ENCODE data around the gene M6PR. TPM values are rescaled to one million over a fixed set of nuclear protein-coding genes. Genes with fewer than 3 reads are reported as not detected.

M6PR gene
- total RNA-seq, 2 experiments from 2014 or later, result 181 to 224 TPM

DNA sequence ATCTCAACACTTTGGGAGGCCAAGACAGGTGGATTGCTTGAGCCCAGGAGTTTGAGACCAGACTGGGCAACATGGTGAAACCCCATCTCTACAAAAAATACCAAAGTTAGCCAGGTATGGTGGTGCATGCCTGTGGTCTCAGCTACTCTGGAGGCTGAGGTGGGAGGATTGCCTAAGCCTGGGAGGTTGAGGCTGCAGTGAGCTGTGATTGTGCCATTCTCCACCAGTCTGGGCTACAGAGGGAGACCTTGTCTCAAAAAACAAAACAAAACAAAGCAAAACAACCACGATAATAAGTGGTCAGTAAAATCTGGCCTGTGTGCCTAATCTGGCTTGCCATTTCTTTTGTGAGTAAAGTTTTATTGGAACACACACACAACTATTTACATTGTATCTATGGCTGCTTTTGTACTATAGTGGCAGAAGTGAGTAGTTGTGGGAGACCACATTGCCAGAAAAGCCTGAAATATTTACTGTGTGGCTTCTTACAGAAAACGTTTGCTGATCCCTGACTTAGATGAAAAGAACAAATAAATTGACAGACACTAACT is 20.5 kb upstream of the M6PR start:
- Mint-ChIP-seq H3K9me3 (peaks cover 26% of the 10 kb centered on the region), H3K36me3 (ENCODE audit: low read depth) (peaks cover 11% of the 10 kb centered on the region), H3K27ac (no peak overlapping the region), H3K4me1 (no peaks in the 10 kb centered on the region), H3K4me3 (no peak overlapping the region), H3K27me3 (no peaks in the 10 kb centered on the region)
- ChIA-PET CTCF (no interaction called here), POLR2A (no interaction called here)
- no peak for DNase-seq

DNA sequence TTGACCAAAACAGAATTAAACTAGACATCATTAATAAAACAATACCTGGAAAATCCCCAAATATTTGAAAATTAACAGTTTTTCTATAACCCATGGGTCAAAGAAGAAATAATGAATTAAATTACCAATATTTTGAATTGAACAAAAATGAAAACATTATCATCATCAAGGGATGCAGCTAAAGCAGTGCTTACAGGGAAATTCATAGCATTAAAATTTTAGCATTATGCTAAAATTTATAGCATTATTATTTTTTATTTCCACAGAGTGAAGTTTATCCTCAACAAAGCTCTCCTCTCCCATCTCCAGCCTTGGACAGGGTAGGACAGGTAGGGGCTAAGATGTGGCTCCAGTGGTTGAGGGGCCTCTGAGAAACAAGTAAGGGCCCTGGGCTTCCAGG is 19.3 kb upstream of the M6PR start:
- Mint-ChIP-seq H3K4me3 (no peak overlapping the region), H3K27ac (no peak overlapping the region), H3K9me3 (peaks cover 29% of the 10 kb centered on the region), H3K27me3 (no peaks in the 10 kb centered on the region), H3K4me1 (no peaks in the 10 kb centered on the region), H3K36me3 (ENCODE audit: low read depth) (peaks cover 15% of the 10 kb centered on the region)
- ChIA-PET POLR2A (no interaction called here), CTCF (no interaction called here)
- DNase-seq, result no peak

DNA sequence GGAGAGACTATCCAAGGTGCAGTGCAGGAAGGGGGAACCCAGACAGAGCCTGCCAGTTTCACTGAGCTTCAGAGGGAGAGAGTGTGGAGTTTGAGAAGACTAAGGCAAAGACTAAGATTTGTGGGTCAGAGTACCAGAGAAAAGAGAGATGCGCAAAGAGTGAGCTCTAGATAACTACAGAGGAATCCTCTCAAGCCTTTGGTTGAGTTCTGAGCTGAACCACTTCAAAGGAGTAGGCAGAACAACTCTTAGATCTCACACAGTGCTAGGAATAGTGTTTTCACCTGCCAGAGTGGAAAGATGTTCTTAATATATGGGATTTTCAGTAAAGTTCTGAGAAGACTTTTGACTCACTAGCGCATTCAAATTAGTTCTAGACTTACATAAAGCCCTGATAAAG is 10.7 kb upstream of the M6PR start:
- POLR2A ChIA-PET, result no interaction called here

DNA sequence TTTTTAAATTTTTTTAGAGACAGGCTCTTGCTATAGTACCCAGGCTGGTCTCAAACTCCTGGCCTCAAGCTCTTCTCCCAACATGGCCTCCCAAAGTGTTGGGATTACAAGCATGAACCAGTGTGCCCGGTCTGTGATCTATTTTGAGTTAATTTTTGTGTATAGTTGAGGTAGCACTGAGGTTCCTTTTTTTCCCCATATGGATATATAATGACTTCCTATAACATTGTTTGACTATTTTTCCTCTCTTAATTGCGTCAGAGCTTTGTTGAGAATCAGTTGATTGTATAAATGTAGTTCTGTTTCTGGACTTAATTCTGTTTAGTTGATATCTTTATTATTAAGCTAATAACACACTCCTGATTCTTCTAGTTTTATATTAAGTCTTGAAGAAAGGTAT is 8.6 kb upstream of the M6PR start:
- Mint-ChIP-seq H3K27me3 (no peaks in the 10 kb centered on the region), H3K27ac (no peak overlapping the region)
- POLR2A ChIA-PET, result no interaction called here

More for the DNA sequence above, 10.7 kb upstream of the M6PR start:
- Mint-ChIP-seq H3K4me1 (peaks cover 13% of the 10 kb centered on the region), H3K9me3 (peaks cover 11% of the 10 kb centered on the region), H3K4me3 (no peak overlapping the region), H3K27me3 (no peaks in the 10 kb centered on the region), H3K36me3 (ENCODE audit: low read depth) (peaks cover 57% of the 10 kb centered on the region), H3K27ac (no peak overlapping the region)
- no peak for DNase-seq
- CTCF ChIA-PET, result no interaction called here

DNA sequence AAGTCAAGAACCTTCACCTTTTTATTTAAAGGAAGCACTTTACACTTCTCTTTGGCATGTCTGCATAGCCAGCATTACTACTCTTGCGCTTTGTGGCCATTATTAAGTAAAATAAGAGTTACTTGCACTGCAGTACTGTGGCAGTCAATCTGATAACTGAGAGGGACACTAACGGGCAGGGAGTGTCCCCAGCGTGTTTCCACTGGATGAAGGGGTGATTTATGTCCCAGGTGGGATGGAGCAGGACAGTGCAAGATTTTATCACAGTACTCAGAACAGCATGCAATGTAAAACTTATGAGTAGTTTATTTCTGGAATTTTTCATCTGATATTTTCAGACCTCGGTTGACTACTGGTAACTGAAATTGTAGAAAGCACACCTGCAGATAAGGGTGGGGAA is 8.1 kb upstream of the M6PR start:
- Mint-ChIP-seq H3K4me3 (no peak overlapping the region), H3K4me1 (peaks cover 35% of the 10 kb centered on the region)

More for the DNA sequence above, 8.6 kb upstream of the M6PR start:
- Mint-ChIP-seq H3K36me3 (ENCODE audit: low read depth) (peaks cover 64% of the 10 kb centered on the region), H3K9me3 (peaks cover 18% of the 10 kb centered on the region), H3K4me3 (no peak overlapping the region), H3K4me1 (peaks cover 30% of the 10 kb centered on the region)
- CTCF ChIA-PET, result no interaction called here
- no peak for DNase-seq

DNA sequence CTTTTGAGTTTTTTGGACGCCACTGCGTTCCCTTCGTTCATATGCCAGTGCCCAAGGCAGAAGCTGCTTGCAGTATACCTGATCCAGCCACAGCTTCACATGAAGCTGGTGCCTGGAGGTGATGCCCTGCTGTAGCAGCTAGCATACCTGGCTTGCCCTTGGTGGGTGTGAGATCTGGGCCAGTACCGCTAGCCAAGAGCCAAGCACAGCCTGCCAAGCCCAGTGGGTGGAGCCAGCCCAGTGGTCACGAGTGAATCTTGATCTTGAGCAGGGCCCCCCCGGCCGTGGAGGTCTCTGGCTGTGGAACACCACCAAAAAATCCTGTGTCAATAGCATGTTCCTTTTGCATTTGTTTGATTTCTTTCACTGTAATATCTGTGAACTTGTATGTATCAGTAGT is 7.3 kb upstream of the M6PR start:
- Mint-ChIP-seq H3K27ac (no peak overlapping the region), H3K4me3 (no peak overlapping the region), H3K9me3 (peaks cover 19% of the 10 kb centered on the region), H3K27me3 (no peaks in the 10 kb centered on the region), H3K4me1 (peaks cover 42% of the 10 kb centered on the region), H3K36me3 (ENCODE audit: low read depth) (peaks cover 63% of the 10 kb centered on the region)
- no peak for DNase-seq
- ChIA-PET POLR2A (no interaction called here), CTCF (interaction anchor here (0.9 kb wide), 1 partner anchor 9 kb away, joined by 3 read pairs; no protein-coding TSS in a partner anchor)

More for the DNA sequence above, 8.1 kb upstream of the M6PR start:
- H3K27ac Mint-ChIP-seq, result no peak overlapping the region
- ChIA-PET POLR2A (no interaction called here), CTCF (no interaction called here)
- H3K36me3 Mint-ChIP-seq (ENCODE audit: low read depth), result peaks cover 65% of the 10 kb centered on the region
- no peaks in the 10 kb centered on the region for H3K27me3 Mint-ChIP-seq
- H3K9me3 Mint-ChIP-seq, result peaks cover 22% of the 10 kb centered on the region
- DNase-seq, result no peak

DNA sequence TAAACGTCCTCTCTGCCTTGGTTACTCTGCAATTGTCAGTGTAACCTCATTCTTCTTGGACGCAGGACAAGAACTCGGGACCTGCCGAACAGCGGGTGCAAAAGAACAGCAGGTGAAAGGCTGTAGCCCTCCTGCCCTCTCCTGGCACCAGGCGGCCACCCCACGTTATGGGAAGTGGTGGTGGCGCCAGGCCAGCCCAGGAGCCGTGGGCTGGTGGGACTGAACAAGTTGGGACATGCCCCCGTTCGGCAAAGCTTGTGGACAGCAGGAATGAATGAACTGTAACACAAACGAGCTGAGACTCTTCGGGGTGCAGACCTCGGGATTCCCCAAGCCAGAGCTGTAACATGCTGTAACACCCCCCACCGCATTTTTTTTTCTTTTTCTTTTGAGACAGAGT is 6.6 kb upstream of the M6PR start:
- Mint-ChIP-seq H3K27me3 (no peaks in the 10 kb centered on the region), H3K4me3 (no peak overlapping the region), H3K27ac (no peak overlapping the region), H3K36me3 (ENCODE audit: low read depth) (peaks cover 62% of the 10 kb centered on the region), H3K9me3 (peaks cover 19% of the 10 kb centered on the region), H3K4me1 (peaks cover 47% of the 10 kb centered on the region)
- ChIA-PET CTCF (interaction anchor here (0.9 kb wide), 1 partner anchor 8 kb away, joined by 3 read pairs; no protein-coding TSS in a partner anchor), POLR2A (interaction anchor here (0.6 kb wide), 1 partner anchor 314 kb away, joined by 3 read pairs; no protein-coding TSS in a partner anchor)
- DNase-seq, result no peak

DNA sequence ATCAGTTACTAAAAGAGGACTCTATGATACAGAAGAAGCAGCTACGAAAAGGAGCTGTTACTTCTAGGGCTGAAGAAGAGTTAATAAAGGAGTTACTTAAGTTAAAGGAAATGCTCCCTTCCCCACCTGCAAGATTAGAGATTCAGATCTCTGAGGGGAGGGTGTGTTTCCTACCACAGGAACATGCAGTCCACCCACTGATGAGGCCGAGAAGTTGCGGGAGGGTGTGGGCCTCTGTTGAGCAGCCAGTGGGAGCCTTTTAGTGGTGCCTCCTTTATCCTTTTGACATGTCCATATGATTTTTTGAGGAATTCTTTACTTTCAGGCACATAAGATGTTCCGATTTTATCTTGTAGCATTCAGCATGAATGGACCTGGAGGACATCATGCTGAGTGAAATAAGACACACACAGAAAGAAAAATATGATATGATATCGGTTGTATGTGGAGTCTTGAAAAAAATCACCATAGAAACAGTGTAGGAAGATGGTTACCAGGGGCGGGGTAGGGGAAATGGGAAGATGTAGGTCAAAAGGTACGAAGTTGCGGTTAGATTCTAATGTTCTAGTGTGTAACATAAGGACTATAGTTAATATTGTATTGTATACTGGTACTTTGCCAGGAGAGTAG is 4.4 kb upstream of the M6PR start:
- peak overlapping the region; percentile 33 for H3K4me3 Mint-ChIP-seq

DNA sequence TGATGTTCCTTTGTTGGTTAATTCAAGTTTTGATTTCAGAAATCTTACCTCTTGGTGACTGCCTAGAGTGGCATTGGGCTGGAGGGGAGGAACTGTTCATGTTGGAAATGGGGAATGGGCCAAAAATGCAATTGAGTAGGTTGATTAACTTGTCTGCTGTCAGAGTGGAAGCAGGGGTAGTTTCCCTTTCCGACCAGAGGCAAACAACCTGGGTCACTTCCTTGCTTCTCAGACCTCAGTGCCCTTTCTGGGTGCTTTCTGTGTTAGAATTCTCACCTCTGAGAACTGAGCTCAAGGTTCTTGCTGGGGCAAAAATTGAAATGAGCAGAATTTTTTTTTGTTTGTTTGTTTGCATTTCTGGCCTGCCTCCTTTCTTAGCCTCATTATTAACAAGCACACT is 2.3 kb upstream of the M6PR start:
- no peaks in the 10 kb centered on the region for H3K27me3 Mint-ChIP-seq
- peaks cover 58% of the 10 kb centered on the region for H3K4me1 Mint-ChIP-seq
- ChIA-PET CTCF (interaction anchor here (0.7 to 3.9 kb wide), 3 partner anchors 48 to 143 kb away, joined by 3 to 19 read pairs (median 5); no protein-coding TSS in a partner anchor), POLR2A (interaction anchor here (0.6 kb wide), 1 partner anchor 731 kb away, joined by 6 read pairs; no protein-coding TSS in a partner anchor)
- H3K9me3 Mint-ChIP-seq, result peaks cover 16% of the 10 kb centered on the region
- DNase-seq, result peak; percentile 29
- H3K4me3 Mint-ChIP-seq, result peak overlapping the region; percentile 99
- peaks cover 51% of the 10 kb centered on the region for H3K36me3 Mint-ChIP-seq (ENCODE audit: low read depth)
- H3K27ac Mint-ChIP-seq, result peak overlapping the region; percentile 92

More for the DNA sequence above, 4.4 kb upstream of the M6PR start:
- Mint-ChIP-seq H3K36me3 (ENCODE audit: low read depth) (peaks cover 56% of the 10 kb centered on the region), H3K27ac (peak overlapping the region; percentile 82), H3K9me3 (peaks cover 19% of the 10 kb centered on the region), H3K27me3 (no peaks in the 10 kb centered on the region), H3K4me1 (peaks cover 39% of the 10 kb centered on the region)
- ChIA-PET POLR2A (no interaction called here), CTCF (no interaction called here)
- peak; percentile 36 for DNase-seq

DNA sequence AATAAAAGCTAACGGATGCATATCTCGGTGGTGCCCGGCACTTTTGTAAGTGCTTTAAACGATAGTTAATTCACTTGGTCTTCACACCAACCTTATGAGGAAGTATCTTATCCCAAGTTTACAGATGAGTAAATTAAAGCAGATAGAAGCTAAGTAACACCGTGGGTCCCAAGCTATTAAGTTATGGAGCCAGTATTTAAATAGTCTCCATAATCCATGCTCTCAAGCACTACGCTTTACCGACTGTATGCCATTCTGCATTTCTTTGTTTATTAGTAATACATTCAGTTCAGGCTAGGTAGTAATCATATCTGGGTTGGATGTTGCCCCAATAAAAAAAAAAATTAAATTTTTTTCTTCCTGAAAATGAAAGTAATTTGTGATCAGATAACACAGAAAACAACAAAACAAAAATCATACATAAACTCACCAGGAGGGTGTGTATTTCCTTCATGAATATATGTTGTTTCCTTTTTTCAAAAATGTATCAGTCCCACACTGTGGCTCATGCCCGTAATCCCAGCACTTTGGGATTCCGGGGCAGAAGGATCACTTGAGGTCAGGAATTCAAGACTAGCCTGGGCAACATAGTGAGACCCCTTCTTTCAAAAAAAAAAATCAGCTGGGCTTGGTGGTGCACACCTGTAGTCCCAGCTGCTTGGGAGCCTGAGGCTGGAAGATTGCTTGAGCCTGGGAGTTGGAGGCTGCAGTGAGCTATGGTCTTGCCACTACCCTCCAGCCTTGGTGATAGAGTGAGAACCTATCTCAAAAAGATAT is 1.4 kb upstream of the M6PR start:
- peak; percentile 22 for DNase-seq
- H3K4me3 Mint-ChIP-seq, result peak overlapping the region; percentile 99
- H3K27ac Mint-ChIP-seq, result peak overlapping the region; percentile 92
- ChIA-PET CTCF (interaction anchor here (0.7 to 3.9 kb wide), 4 partner anchors 10 to 144 kb away, joined by 3 to 19 read pairs (median 6); no protein-coding TSS in a partner anchor), POLR2A (no interaction called here)
- peaks cover 16% of the 10 kb centered on the region for H3K9me3 Mint-ChIP-seq
- H3K27me3 Mint-ChIP-seq, result no peaks in the 10 kb centered on the region
- peaks cover 46% of the 10 kb centered on the region for H3K36me3 Mint-ChIP-seq (ENCODE audit: low read depth)
- peaks cover 66% of the 10 kb centered on the region for H3K4me1 Mint-ChIP-seq

DNA sequence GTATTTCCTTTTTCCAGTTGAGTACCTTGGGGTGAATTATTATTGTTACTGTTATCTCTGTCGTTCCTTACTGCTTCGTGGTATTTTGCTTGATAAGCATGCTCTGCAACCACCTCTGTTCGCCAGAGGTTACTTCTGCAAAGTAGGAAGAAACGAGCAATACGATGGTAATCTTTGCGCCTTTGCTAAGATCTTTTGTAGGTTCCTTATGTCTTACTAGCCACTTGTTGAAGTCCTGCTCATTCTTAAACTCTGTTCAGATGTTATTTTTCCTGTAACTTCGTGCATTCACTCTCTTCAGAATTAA is 729 bp upstream of the M6PR start:
- peaks cover 16% of the 10 kb centered on the region for H3K9me3 Mint-ChIP-seq

DNA sequence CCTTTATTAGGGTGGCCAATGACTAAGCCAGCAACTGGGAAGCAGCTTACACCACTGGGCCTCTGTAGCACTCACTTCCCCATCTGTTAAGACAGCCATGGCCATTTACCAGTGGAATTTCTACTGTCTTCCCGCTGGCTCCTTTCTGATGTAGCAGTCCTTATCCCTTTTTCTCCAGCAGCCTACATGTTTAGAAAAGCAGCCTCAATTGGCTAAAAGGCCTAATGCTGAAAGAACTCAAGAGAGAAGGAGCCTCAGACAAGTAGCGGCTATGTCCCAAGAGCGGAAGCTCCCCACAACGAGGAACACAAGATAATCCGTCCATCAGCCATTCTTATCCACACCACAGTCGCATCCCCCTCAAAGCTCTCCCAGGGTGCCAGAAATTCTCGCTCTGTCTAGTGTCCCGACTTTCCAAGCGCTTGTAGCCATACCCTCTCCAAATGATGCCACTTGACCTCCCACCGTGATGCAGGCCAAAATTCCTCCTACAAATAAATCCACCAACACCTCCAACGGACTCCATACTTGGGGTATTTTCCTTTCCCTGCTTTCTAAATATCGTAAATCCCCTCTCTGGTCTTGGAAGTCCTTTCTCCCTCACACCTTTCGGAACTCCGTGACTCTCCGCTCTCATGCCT is 624 bp downstream of the M6PR start:
- Mint-ChIP-seq H3K27ac (peak overlapping the region; percentile 92), H3K9me3 (peaks cover 12% of the 10 kb centered on the region), H3K4me1 (peaks cover 58% of the 10 kb centered on the region), H3K27me3 (no peaks in the 10 kb centered on the region), H3K36me3 (ENCODE audit: low read depth) (peaks cover 43% of the 10 kb centered on the region), H3K4me3 (peak overlapping the region; percentile 99)
- ChIA-PET CTCF (interaction anchor here (0.7 to 3.9 kb wide), 8 partner anchors 10 to 247 kb away, joined by 3 to 19 read pairs (median 3); partner anchors contain the start of gene PHC1), POLR2A (interaction anchor here (1.0 kb wide), 1 partner anchor 304 kb away, joined by 4 read pairs; no protein-coding TSS in a partner anchor)
- DNase-seq, result peak; percentile 12

More for the DNA sequence above, 729 bp upstream of the M6PR start:
- no peak for DNase-seq
- peak overlapping the region; percentile 99 for H3K4me3 Mint-ChIP-seq
- ChIA-PET CTCF (interaction anchor here (0.9 to 3.9 kb wide), 7 partner anchors 11 to 99 kb away, joined by 3 to 19 read pairs (median 4); no protein-coding TSS in a partner anchor), POLR2A (no interaction called here)
- H3K4me1 Mint-ChIP-seq, result peaks cover 67% of the 10 kb centered on the region
- peaks cover 42% of the 10 kb centered on the region for H3K36me3 Mint-ChIP-seq (ENCODE audit: low read depth)
- H3K27me3 Mint-ChIP-seq, result no peaks in the 10 kb centered on the region
- peak overlapping the region; percentile 92 for H3K27ac Mint-ChIP-seq

Data from activated CD4-positive, alpha-beta T cell treated with anti-CD3 and anti-CD28 coated beads, Interleukin-2, amount 10 ng/mL, durations not matched to agents 7 days and 5 days (primary cell).